Measurements from ENCODE around the gene CDKN2C.
A peak's percentile ranks its signal among the peaks of the same experiment; 100 is the strongest.
"Not testable (repeated sequence)": the region's sequence is repeated elsewhere in the genome, so short reads cannot be mapped to it uniquely, and the experiment has no call there.

The CDKN2C gene

GRCh38 chr1:50930965-50931737, 38.9 kb upstream of the CDKN2C start:
- H3K4me3 ChIP-seq (ENCODE audit: low read length), result no peak overlapping the region
- DNase-seq (ENCODE audit: low read depth), result peak; percentile 5
- TF ChIP-seq CTCF (conservative IDR thresholded peaks at IDR 0.05; ENCODE audit: low read depth, low read length), result no peak

DNA sequence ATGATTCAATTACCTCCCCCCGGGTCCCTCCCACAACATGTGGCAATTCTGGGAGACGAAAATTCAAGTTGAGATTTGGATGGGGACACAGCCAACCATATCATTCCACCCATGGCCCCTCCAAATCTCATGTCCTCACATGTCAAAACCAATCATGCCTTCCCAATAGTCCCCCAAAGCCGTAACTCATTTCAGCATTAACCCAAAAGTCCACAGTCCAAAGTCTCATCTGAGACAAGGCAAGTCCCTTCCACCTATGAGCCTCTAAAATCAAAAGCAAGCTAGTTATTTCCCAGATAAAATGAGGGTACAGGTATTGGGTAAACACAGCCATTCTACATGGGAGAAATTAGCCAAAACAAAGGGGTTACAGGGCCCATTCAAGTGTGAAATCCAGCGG, 38.0 kb upstream of the CDKN2C start:
- DNase-seq (ENCODE audit: low read depth); H3K4me3 ChIP-seq (ENCODE audit: low read length): not testable (repeated sequence)

DNA sequence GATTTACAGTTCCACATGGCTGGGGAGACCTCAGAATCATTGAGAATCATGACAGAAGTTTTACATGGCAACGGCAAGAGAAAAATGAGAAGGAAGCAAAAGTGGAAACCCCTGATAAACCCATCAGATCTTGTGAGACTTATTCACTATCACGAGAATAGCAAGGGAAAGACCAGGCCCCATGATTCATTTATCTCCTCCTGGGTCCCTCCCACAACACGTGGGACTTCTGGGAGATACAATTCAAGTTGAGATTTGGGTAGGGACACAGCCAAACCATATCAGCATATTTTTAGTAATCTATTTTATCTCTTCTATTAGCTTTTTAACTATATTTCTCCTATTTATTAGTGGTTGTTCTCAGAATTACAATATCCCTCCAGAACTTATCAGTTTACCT, 36.3 kb upstream of the CDKN2C start:
- not testable (repeated sequence) for H3K4me3 ChIP-seq (ENCODE audit: low read length); DNase-seq (ENCODE audit: low read depth)

DNA sequence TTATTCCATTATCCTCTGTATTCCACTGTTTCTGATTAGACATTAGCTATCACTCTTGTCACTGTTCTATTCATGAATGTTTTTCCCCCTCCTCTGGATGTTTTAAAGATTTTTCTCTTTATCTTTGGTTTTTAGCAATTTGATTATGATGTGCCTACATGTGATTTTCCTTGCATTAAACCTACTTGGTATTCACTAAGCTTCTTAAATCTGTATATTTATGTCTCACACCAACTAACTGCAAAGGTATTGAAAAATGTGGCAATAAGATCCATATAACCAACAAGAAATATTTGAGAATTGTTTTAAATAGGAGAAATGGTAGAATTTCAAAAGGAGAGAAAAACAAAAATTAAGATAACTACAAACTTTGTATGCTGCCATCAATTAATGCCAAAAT, 35.2 kb upstream of the CDKN2C start:
- no peak overlapping the region for H3K4me3 ChIP-seq (ENCODE audit: low read length)
- TF ChIP-seq CTCF (conservative IDR thresholded peaks at IDR 0.05; ENCODE audit: low read depth, low read length), result no peak
- no peak for DNase-seq (ENCODE audit: low read depth)

DNA sequence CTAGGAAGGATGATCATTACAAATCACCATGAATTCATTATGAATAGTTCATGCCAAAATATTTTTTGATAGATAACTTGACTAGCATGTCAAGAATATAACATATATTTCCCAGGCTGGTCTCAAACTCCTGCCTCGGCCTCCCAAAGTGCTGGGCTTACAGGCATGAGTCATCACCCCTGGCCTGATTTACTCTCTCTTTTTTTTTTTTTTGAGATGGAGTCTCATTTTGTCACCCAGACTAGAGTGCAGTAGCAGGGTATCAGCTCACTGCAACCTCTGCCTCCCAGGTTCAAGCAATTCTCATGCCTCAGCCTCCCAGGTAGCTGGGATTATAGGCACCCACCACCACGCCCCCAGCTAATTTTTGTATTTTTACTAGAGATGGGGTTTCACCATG, 34.8 kb upstream of the CDKN2C start:
- not testable (repeated sequence) for H3K4me3 ChIP-seq (ENCODE audit: low read length); DNase-seq (ENCODE audit: low read depth)

- DNase-seq (ENCODE audit: low read depth), result no peak
- H3K4me3 ChIP-seq (ENCODE audit: low read length), result no peak overlapping the region
Observed at GRCh38 chr1:50936321-50936720, 33.7 kb upstream of the CDKN2C start.

GRCh38 chr1:50940291-50940690, 29.8 kb upstream of the CDKN2C start:
- TF ChIP-seq CTCF (conservative IDR thresholded peaks at IDR 0.05; ENCODE audit: low read depth, low read length), result no peak
- DNase-seq (ENCODE audit: low read depth), result no peak
- H3K4me3 ChIP-seq (ENCODE audit: low read length), result no peak overlapping the region

More at GRCh38 chr1:50936321-50936720, 33.7 kb upstream of the CDKN2C start:
- TF ChIP-seq CTCF (conservative IDR thresholded peaks at IDR 0.05; ENCODE audit: low read depth, low read length), result no peak

GRCh38 chr1:50942334-50942733, 27.7 kb upstream of the CDKN2C start:
- no peak for TF ChIP-seq CTCF (conservative IDR thresholded peaks at IDR 0.05; ENCODE audit: low read depth, low read length)
- no peak for DNase-seq (ENCODE audit: low read depth)

More at GRCh38 chr1:50942334-50942733, 27.7 kb upstream of the CDKN2C start:
- H3K4me3 ChIP-seq (ENCODE audit: low read length), result no peak overlapping the region
